H1 (cell line): Measurements from ENCODE around the gene KCNJ18. TPM values are rescaled to one million over a fixed set of nuclear protein-coding genes. Genes with fewer than 3 reads are reported as not detected.

ENCODE experiments used
- CTCF ChIA-PET: fragments of 300-600 bp; sonication (Branson Sonifier 250); formaldehyde crosslinking; loops from one replicate; lab custom pipeline; 2021; ENCODE audit not compliant: partially characterized antibody; lab: Charles Lee
- POLR2A ChIA-PET: fragments of 300-600 bp; sonication (Branson Sonifier 250); formaldehyde crosslinking; loops from one replicate; lab custom pipeline; 2021; ENCODE audit warnings: inconsistent platforms; ENCODE audit not compliant: partially characterized antibody; lab: Charles Lee
- DNase-seq, 2 experiments: peaks; one replicate each; pipeline versions ENCODE4 v3.0.0 to v3.0.0-alpha.2; 2010 to 2022; ENCODE audit warnings: low spot score in 2 of 2, low read depth in 1 of 2, mixed read lengths in 1 of 2
- FAIRE-seq: peaks from 2 replicates; lab custom pipeline; 2011; peaks lifted over from hg19 to GRCh38; lab: Jason Lieb, UNC
- H2AFZ ChIP-seq: 2 replicates; pipeline ENCODE4 v1.8.1; 2012; ENCODE audit warnings: low read length, inconsistent platforms
- H2AK5ac ChIP-seq: 2 replicates; pipeline ENCODE4 v1.6.1; 2013; ENCODE audit warnings: low read depth, low read length
- H2BK120ac ChIP-seq: replicated peaks from 2 replicates; pipeline ENCODE3; 2013; ENCODE audit warnings: low read depth, low read length, inconsistent platforms
- H2BK12ac ChIP-seq: 2 replicates; pipeline ENCODE4 v1.6.1; 2013; ENCODE audit warnings: low read depth, low read length
- H2BK15ac ChIP-seq: 2 replicates; pipeline ENCODE4 v1.6.1; 2013; ENCODE audit warnings: low read length
- H2BK20ac ChIP-seq: 2 replicates; pipeline ENCODE4 v1.6.1; 2013; ENCODE audit warnings: low read length
- H2BK5ac ChIP-seq: 2 replicates; pipeline ENCODE4 v1.6.1; 2013; ENCODE audit warnings: low read depth, low read length
- H3K14ac ChIP-seq: 2 replicates; pipeline ENCODE4 v1.6.1; 2013; ENCODE audit warnings: inconsistent platforms; ENCODE audit not compliant: insufficient read length
- H3K18ac ChIP-seq: 2 replicates; pipeline ENCODE4 v1.6.1; 2013; ENCODE audit warnings: low read length; ENCODE audit errors: extremely low read depth
- H3K23ac ChIP-seq: 2 replicates; pipeline ENCODE4 v1.6.1; 2013; ENCODE audit warnings: inconsistent platforms; ENCODE audit not compliant: insufficient read length
- H3K23me2 ChIP-seq: 2 replicates; pipeline ENCODE4 v1.6.1; 2013; ENCODE audit warnings: low read depth, low read length
- H3K27ac ChIP-seq: 2 replicates; pipeline ENCODE4 v1.6.1; 2011; ENCODE audit warnings: low read depth, low read length, inconsistent platforms
- H3K27me3 ChIP-seq, 4 experiments: replicated peaks in 1 of 4; 1 replicate in 1 of 4; 2 replicates in 3 of 4; pipeline versions ENCODE4 v1.6.1 to v1.8.1; 2011 to 2013; ENCODE audit warnings: low read length in 3 of 4, mild to moderate bottlenecking in 3 of 4, inconsistent platforms in 2 of 4, mixed read lengths in 2 of 4, moderate library complexity in 1 of 4; ENCODE audit not compliant: control insufficient read depth in 3 of 4, insufficient read depth in 3 of 4; ENCODE audit errors: extremely low read depth in 1 of 4
- H3K36me3 ChIP-seq, 4 experiments: 2 replicates each; pipeline versions ENCODE4 v1.6.1 to v1.8.1; 2011 to 2013; ENCODE audit warnings: mild to moderate bottlenecking in 4 of 4, low read length in 3 of 4, moderate library complexity in 2 of 4, control low read depth in 1 of 4, inconsistent platforms in 1 of 4; ENCODE audit not compliant: insufficient read depth in 4 of 4, control insufficient read depth in 2 of 4
- H3K4ac ChIP-seq: replicated peaks from 2 replicates; pipeline ENCODE3; 2013; ENCODE audit warnings: low read length, low read depth, mixed read lengths, inconsistent platforms; ENCODE audit not compliant: insufficient read length
- H3K4me1 ChIP-seq, 4 experiments: replicated peaks in 1 of 4; 1 replicate in 1 of 4; 2 replicates in 3 of 4; pipeline versions ENCODE4 v1.6.1 to v1.8.1; 2011 to 2013; ENCODE audit warnings: low read length in 3 of 4, inconsistent platforms in 2 of 4, mixed read lengths in 1 of 4; ENCODE audit not compliant: insufficient read depth in 4 of 4, control insufficient read depth in 3 of 4
- H3K4me2 ChIP-seq, 2 experiments: 2 replicates each; pipeline versions ENCODE4 v1.6.1 to v1.8.1; 2011 to 2013; ENCODE audit warnings: low read depth in 2 of 2, low read length in 2 of 2, control low read depth in 1 of 2, inconsistent platforms in 1 of 2, mild to moderate bottlenecking in 1 of 2; ENCODE audit not compliant: insufficient read depth in 1 of 2
- H3K4me3 ChIP-seq, 4 experiments: fragments of 200-600, 300-600 bp in 1 of 4; sonication (generic), shearing (Covaris generic), sonication (Bioruptor Twin) in 1 of 4; 2 replicates each; pipeline versions ENCODE4 v1.5.1 to v1.8.1; 2011 to 2016; ENCODE audit warnings: low read length in 4 of 4, low read depth in 3 of 4, control low read depth in 2 of 4, inconsistent platforms in 2 of 4, mild to moderate bottlenecking in 2 of 4, mixed read lengths in 1 of 4, moderate library complexity in 1 of 4; ENCODE audit not compliant: insufficient read depth in 2 of 4; ENCODE audit errors: extremely low read depth in 1 of 4
- H3K56ac ChIP-seq: replicated peaks from 2 replicates; pipeline ENCODE3; 2013; ENCODE audit warnings: low read depth, mild to moderate bottlenecking, mixed read lengths, low read length, inconsistent platforms; ENCODE audit not compliant: insufficient read length
- H3K79me1 ChIP-seq: 2 replicates; pipeline ENCODE4 v1.6.1; 2013; ENCODE audit warnings: low read depth, low read length, control low read depth
- H3K79me2 ChIP-seq, 2 experiments: 2 replicates each; pipeline versions ENCODE4 v1.6.1 to v1.8.1; 2012 to 2013; ENCODE audit warnings: low read length in 2 of 2, mild to moderate bottlenecking in 2 of 2, inconsistent platforms in 1 of 2; ENCODE audit not compliant: insufficient read depth in 2 of 2, control insufficient read depth in 1 of 2
- H3K9ac ChIP-seq, 4 experiments: replicated peaks in 1 of 4; 1 replicate in 1 of 4; 2 replicates in 3 of 4; pipeline versions ENCODE4 v1.6.1 to v1.8.1; 2011 to 2013; ENCODE audit warnings: low read depth in 3 of 4, low read length in 3 of 4, control low read depth in 2 of 4, mild to moderate bottlenecking in 2 of 4, moderate library complexity in 2 of 4, inconsistent platforms in 1 of 4; ENCODE audit errors: extremely low read depth in 1 of 4
- H3K9me3 ChIP-seq, 2 experiments: 2 replicates each; pipeline versions ENCODE4 v1.6.1 to v1.8.1; 2012 to 2013; ENCODE audit warnings: mild to moderate bottlenecking in 2 of 2, moderate library complexity in 2 of 2, control low read depth in 1 of 2, inconsistent platforms in 1 of 2, low read depth in 1 of 2, low read length in 1 of 2, mixed read lengths in 1 of 2; ENCODE audit not compliant: insufficient read depth in 2 of 2
- H4K20me1 ChIP-seq, 2 experiments: replicated peaks in 1 of 2; 2 replicates each; pipeline versions ENCODE3 to v1.8.1; 2011 to 2013; ENCODE audit warnings: inconsistent platforms in 2 of 2, low read length in 2 of 2, mild to moderate bottlenecking in 1 of 2; ENCODE audit not compliant: insufficient read depth in 2 of 2, control insufficient read depth in 1 of 2
- H4K5ac ChIP-seq: 2 replicates; pipeline ENCODE4 v1.6.1; 2013; ENCODE audit warnings: low read length, low read depth, mixed read lengths, inconsistent platforms; ENCODE audit not compliant: insufficient read length
- H4K8ac ChIP-seq: 2 replicates; pipeline ENCODE4 v1.8.0; 2013; ENCODE audit warnings: mild to moderate bottlenecking, moderate library complexity, low read length, inconsistent platforms; ENCODE audit not compliant: insufficient read depth; ENCODE audit errors: extremely low read depth
- H4K91ac ChIP-seq: replicated peaks from 2 replicates; pipeline ENCODE3; 2013; ENCODE audit warnings: low read length, mixed read lengths, inconsistent platforms; ENCODE audit not compliant: insufficient read length
- GTF2F1 ChIP-seq: IDR thresholded peaks from 2 replicates; pipeline ENCODE4 v1.6.1; 2012; ENCODE audit warnings: low read depth, low read length, improper control_type of control experiment, borderline replicate concordance
- RFX5 ChIP-seq: IDR thresholded peaks from 2 replicates; pipeline ENCODE4 v1.6.1; 2011; ENCODE audit warnings: low read depth, low read length, improper control_type of control experiment, borderline replicate concordance
- TEAD4 ChIP-seq: IDR thresholded peaks from 2 replicates; pipeline ENCODE4 v1.6.1; 2012; ENCODE audit warnings: low read depth, low read length, inconsistent platforms, mixed read lengths
- WGBS, 2 experiments: shearing (Covaris generic) in 1 of 2; methylation state at CpG; one replicate each; pipeline versions ENCODE4 v1.1.6 to v1.1.7; 2013 to 2015; ENCODE audit warnings: low lambda C conversion rate in 2 of 2, mixed read lengths in 2 of 2, inconsistent platforms in 1 of 2, low coverage in 1 of 2, missing lambda C conversion rate in 1 of 2; ENCODE audit not compliant: insufficient replicate concordance in 2 of 2, insufficient coverage in 1 of 2, insufficient read length in 1 of 2; ENCODE audit errors: extremely low coverage in 1 of 2, missing lambda C conversion rate in 1 of 2; 5-methylcytosine and 5-hydroxymethylcytosine counted together
- polyA plus RNA-seq, 7 experiments: library from polyadenylated mRNA; depleted of rRNA in 3 of 7; stranded (reverse) in 5 of 7; unstranded in 2 of 7; fragments of >200 nt in 5 of 7; fragments of 200-250 nt in 2 of 7; gene quantifications; 1 replicate in 5 of 7; 2 replicates in 1 of 7; 4 replicates in 1 of 7; pipeline versions ENCODE4 v1.2.1 to v1.2.3, GENCODE V29; 2011 to 2013; ENCODE audit warnings: missing spikeins in 2 of 7, mixed read lengths in 2 of 7
- total RNA-seq: library from RNA; stranded (reverse); fragmentation: NEBNext Ultra II Directional; extraction: Animal tissue kit (Norgen Biotek cat#: 25700); gene quantifications from 2 replicates; pipeline ENCODE4 v1.2.1, GENCODE V29; 2021

Gene KCNJ18
- total and polyA plus RNA-seq, 2 of the 8 experiments (the other 6 are each of a cell fraction or from before 2014, with no cell fraction given) = not detected

DNA sequence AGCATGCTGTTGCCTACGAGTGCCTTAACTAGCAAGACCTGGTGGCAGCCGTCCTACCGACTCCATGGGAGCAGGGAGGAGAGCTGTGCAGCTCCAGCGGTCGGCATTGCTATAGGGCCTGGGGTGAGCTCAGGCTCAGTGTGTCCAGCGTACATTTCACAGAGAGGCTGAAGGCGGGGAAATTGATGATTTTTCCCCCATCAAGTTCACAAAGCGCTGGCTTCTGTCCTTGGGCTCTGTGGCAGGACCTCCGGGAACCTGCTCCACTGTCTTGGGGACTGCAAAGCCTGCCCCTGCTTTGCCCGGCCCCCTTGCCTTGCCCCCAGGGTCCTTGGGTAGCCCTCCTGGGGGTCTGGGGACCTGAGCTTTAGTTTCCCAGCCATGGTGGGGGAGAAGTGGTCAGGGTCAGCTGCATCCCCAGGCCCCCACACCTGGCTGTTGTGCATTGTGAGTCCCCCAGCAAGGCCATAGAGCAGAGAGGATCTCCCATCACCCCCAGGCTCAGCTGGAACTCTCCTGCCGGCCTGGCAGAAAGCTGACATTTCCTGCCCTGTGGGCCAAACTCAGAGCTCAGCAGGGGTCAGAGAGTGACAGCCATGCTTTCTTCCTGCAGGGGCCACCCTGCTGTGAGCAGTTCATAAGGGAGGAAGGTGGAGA lies 3.9 kb upstream of the KCNJ18 start:
- peaks cover 54 to 92% of the 10 kb centered on the region in 2 experiments for H3K9me3 ChIP-seq
- no peak overlapping the region for H3K18ac ChIP-seq
- H3K36me3 ChIP-seq = no peaks in the 10 kb centered on the region
- H3K4me3 ChIP-seq = no peak overlapping the region
- no peak overlapping the region for H4K8ac ChIP-seq
- no peaks in the 10 kb centered on the region for H4K20me1 ChIP-seq
- no peak overlapping the region for H3K9ac ChIP-seq
- 73% methylated on average over 11 of the region's 11 CpGs; no CpG with 5 or more reads in 1 of the 2 experiments for WGBS, 2 experiments
- H3K4ac ChIP-seq = no peak overlapping the region
- ChIA-PET POLR2A (no interaction called here), CTCF (no interaction called here)
- no peak overlapping the region for H2BK15ac ChIP-seq
- H3K23me2 ChIP-seq = no peaks in the 10 kb centered on the region
- H4K91ac ChIP-seq = no peak overlapping the region
- no peak overlapping the region for H2BK5ac ChIP-seq
- H2BK12ac ChIP-seq = no peak overlapping the region
- DNase-seq (no peak), FAIRE-seq (no peak)
- no peaks in the 10 kb centered on the region for H3K79me1 ChIP-seq
- TF ChIP-seq GTF2F1 (no peak), TEAD4 (no peak), RFX5 (no peak)
- no peak overlapping the region for H2BK20ac ChIP-seq
- H3K23ac ChIP-seq = no peak overlapping the region
- no peaks in the 10 kb centered on the region for H3K79me2 ChIP-seq
- H3K27me3 ChIP-seq = no peaks in the 10 kb centered on the region
- H2AFZ ChIP-seq = no peak overlapping the region
- no peak overlapping the region for H2BK120ac ChIP-seq
- H3K14ac ChIP-seq = no peak overlapping the region
- no peak overlapping the region for H4K5ac ChIP-seq
- H3K4me1 ChIP-seq = no peaks in the 10 kb centered on the region
- H3K27ac ChIP-seq = no peak overlapping the region
- no peak overlapping the region for H2AK5ac ChIP-seq
- H3K56ac ChIP-seq = no peak overlapping the region
- no peak overlapping the region for H3K4me2 ChIP-seq
